ENCODE data around the gene NAPG. TPM values are rescaled to one million over a fixed set of nuclear protein-coding genes. Genes with fewer than 3 reads are reported as not detected.

NAPG gene
- polyA plus RNA-seq (2013) = 27.1 TPM

DNA sequence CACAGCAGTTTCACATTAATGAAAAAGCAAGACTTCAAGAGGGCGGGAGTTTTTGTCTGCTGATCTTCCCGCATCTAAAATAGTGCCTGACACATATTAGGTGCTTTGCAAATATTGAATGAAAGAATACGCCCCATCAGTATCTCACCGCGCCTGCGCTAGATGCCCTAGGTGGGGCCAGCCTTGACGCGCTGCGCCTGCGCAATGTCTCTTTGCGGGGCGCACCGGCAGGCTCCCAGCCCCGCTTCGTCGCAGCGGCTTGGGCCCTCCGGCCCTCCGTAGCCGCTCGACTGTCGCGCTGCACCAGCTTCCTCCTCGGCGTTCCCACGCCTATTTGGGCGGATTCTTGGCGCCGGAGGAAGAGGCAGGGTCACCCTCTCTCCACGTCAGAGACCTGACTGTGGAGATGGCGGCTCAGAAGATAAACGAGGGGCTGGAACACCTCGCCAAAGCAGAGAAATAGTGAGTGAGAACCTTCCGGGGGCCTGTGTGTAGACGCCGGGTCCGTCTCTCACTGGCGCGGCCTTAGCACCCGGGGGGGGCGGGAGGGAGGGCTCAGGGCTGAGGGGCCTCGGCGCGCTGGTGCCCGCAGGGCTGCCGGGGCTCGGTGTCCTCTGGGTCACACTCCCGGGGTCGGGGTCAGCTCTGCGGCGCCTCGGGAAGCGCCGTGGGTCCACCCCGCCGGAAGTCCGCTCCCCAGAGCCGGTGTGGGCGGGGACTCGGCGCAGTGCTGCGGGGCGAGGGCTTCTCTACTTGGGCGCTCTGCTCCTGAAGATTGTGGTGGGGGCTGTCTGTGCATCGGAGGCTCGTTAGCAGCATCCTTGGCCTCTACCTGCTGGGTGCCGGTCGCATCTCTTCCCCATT is at the start of gene NAPG:
Gene NAPG, plus strand, starts transcription at position 331 of the 864 bp plus-strand sequence. Its CDS starts 76 bp downstream, at position 407.
- no peaks in the 10 kb centered on the region for H3K27me3 ChIP-seq (replicated peaks in 2 of 5; ENCODE audit: control insufficient read depth in 4 of 5, insufficient read depth in 5 of 5, low read length in 4 of 5)
- ChIA-PET CTCF (interaction anchor here (1.6 to 1.8 kb wide), 2 partner anchors 9 to 10 kb away, joined by 4 read pairs; no protein-coding TSS in a partner anchor), POLR2A (interaction anchor here (0.6 to 0.7 kb wide), 4 partner anchors 12 to 595 kb away, joined by 3 read pairs; no protein-coding TSS in a partner anchor)
- peak within 1 kb of the TSS; percentile 68 to 98 (median 90) for H3K4me3 ChIP-seq (ENCODE audit: control insufficient read depth in 1 of 7, extremely low read depth in 1 of 7, insufficient read depth in 4 of 7, low read depth in 2 of 7, low read length in 6 of 7)
- peaks cover 2 to 38% (median 16%) of the 10 kb centered on the region in 4 experiments for H3K4me1 ChIP-seq (ENCODE audit: control extremely low read depth in 1 of 4, control insufficient read depth in 4 of 4, insufficient read depth in 4 of 4, low read length in 3 of 4)
- peak within 1 kb of the TSS; percentile 62 to 91 for H3K27ac ChIP-seq (ENCODE audit: insufficient read depth in 1 of 2, low read depth in 1 of 2, low read length in 2 of 2, poor library complexity in 1 of 2, severe bottlenecking in 2 of 2)
- peak; percentile 95 to 97 (median 97) for DNase-seq
- H3K9me3 ChIP-seq (ENCODE audit: control extremely low read depth in 1 of 5, control insufficient read depth in 4 of 5, insufficient read depth in 2 of 5, low read depth in 1 of 5, low read length in 4 of 5) = no peaks in the 10 kb centered on the region
- H3K36me3 ChIP-seq (ENCODE audit: control insufficient read depth in 4 of 4, insufficient read depth in 4 of 4, low read length in 3 of 4) = no peaks in the 10 kb centered on the region
- under 1% methylated on average over 46 of the region's 68 CpGs for WGBS (ENCODE audit: insufficient coverage)

DNA sequence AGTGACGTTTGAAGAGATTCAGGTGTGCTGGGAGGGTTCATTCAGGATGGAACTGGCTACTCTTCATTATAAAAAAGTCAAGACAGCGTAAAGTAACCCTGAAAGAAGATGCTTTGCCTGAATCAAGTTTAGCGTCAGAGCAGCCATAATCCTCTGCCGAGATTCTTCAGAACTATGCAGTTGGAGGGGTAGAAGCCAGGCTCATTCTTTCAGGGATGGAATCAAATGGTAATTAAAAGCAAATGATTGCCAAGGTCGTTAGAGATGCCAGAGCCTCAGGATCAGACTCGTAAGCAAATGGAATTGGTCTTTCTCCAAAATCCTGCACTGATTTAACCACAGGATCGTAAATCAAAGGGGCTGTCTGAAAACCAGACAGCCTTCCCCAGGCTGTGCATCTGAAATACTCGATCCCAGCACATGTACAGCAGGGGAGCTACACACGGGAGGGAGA is 49.5 kb upstream of the NAPG start:
- CTCF ChIA-PET = interaction anchor here (0.8 to 1.7 kb wide), 4 partner anchors 16 to 444 kb away, joined by 3 to 5 read pairs (median 4); no protein-coding TSS in a partner anchor
- Histone ChIP-seq H3K36me3 (ENCODE audit: control insufficient read depth in 4 of 4, insufficient read depth in 4 of 4, low read length in 3 of 4) (no peaks in the 10 kb centered on the region), H3K27me3 (replicated peaks in 2 of 5; ENCODE audit: control insufficient read depth in 4 of 5, insufficient read depth in 5 of 5, low read length in 4 of 5) (no peaks in the 10 kb centered on the region), H3K27ac (ENCODE audit: insufficient read depth in 1 of 2, low read depth in 1 of 2, low read length in 2 of 2, poor library complexity in 1 of 2, severe bottlenecking in 2 of 2) (no peak overlapping the region), H3K9me3 (ENCODE audit: control extremely low read depth in 1 of 5, control insufficient read depth in 4 of 5, insufficient read depth in 2 of 5, low read depth in 1 of 5, low read length in 4 of 5) (no peaks in the 10 kb centered on the region), H3K4me3 (ENCODE audit: control insufficient read depth in 1 of 7, extremely low read depth in 1 of 7, insufficient read depth in 4 of 7, low read depth in 2 of 7, low read length in 6 of 7) (no peak overlapping the region), H3K4me1 (ENCODE audit: control extremely low read depth in 1 of 4, control insufficient read depth in 4 of 4, insufficient read depth in 4 of 4, low read length in 3 of 4) (peaks cover 9 to 51% (median 28%) of the 10 kb centered on the region in 4 experiments)
- no peak for DNase-seq
- POLR2A ChIA-PET = interaction anchor here (0.6 to 0.8 kb wide), 2 partner anchors 10 to 113 kb away, joined by 3 read pairs; no protein-coding TSS in a partner anchor
- 53% methylated on average over 9 of the region's 9 CpGs for WGBS (ENCODE audit: insufficient coverage)

DNA sequence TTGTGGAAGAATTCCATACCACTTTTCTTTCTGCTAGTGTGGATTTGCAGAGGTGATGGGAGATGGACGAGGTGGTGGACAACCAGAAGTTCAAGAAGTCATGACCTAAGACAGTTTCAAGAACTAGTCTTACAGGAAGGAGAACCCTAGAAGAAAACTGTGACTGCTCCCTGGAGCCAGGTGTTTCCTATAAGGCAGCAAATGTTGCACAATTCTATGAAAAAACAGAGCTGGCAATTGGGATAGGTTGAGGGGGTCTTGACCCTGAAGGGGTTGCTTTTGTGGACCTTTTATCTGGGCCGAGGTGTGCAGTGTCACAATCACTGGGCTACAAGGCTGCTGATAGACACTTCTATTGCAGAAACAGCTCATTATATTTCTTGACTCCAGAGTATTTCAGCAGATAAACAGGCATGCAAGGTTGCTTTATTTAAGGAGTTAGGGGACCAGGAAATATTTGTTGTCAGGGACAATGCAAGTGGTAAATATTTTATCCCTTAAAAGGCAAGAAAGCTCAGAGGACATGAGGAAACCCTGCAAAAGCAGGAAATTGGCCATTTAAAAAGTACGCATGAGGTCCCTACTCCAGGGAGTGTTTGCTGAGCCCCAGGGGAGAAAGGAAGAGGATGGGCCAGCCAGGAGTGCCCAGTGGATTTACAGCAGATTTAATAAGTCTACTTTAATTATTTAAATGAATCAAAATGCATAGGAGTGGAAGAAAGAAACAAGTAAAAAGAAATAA is 48.5 kb upstream of the NAPG start:
- WGBS (ENCODE audit: insufficient coverage) = 43% methylated on average over 3 of the region's 3 CpGs
- H3K4me3 ChIP-seq (ENCODE audit: control insufficient read depth in 1 of 7, extremely low read depth in 1 of 7, insufficient read depth in 4 of 7, low read depth in 2 of 7, low read length in 6 of 7) = peak overlapping the region in 1 of 7 experiments; percentile 5
- CTCF ChIA-PET = interaction anchor here (0.6 to 1.7 kb wide), 2 partner anchors 253 to 445 kb away, joined by 3 to 5 read pairs; no protein-coding TSS in a partner anchor
- H3K27me3 ChIP-seq (replicated peaks in 2 of 5; ENCODE audit: control insufficient read depth in 4 of 5, insufficient read depth in 5 of 5, low read length in 4 of 5) = no peaks in the 10 kb centered on the region
- POLR2A ChIA-PET = no interaction called here
- peaks cover 9 to 59% (median 30%) of the 10 kb centered on the region in 4 experiments for H3K4me1 ChIP-seq (ENCODE audit: control extremely low read depth in 1 of 4, control insufficient read depth in 4 of 4, insufficient read depth in 4 of 4, low read length in 3 of 4)
- peak in 1 of 3 donors; percentile 24 for DNase-seq
- H3K36me3 ChIP-seq (ENCODE audit: control insufficient read depth in 4 of 4, insufficient read depth in 4 of 4, low read length in 3 of 4) = no peaks in the 10 kb centered on the region
- no peak overlapping the region for H3K27ac ChIP-seq (ENCODE audit: insufficient read depth in 1 of 2, low read depth in 1 of 2, low read length in 2 of 2, poor library complexity in 1 of 2, severe bottlenecking in 2 of 2)
- no peaks in the 10 kb centered on the region for H3K9me3 ChIP-seq (ENCODE audit: control extremely low read depth in 1 of 5, control insufficient read depth in 4 of 5, insufficient read depth in 2 of 5, low read depth in 1 of 5, low read length in 4 of 5)

- Histone ChIP-seq H3K4me1 (ENCODE audit: control extremely low read depth in 1 of 4, control insufficient read depth in 4 of 4, insufficient read depth in 4 of 4, low read length in 3 of 4) (peaks cover 9 to 64% (median 36%) of the 10 kb centered on the region in 4 experiments), H3K36me3 (ENCODE audit: control insufficient read depth in 4 of 4, insufficient read depth in 4 of 4, low read length in 3 of 4) (no peaks in the 10 kb centered on the region), H3K27ac (ENCODE audit: insufficient read depth in 1 of 2, low read depth in 1 of 2, low read length in 2 of 2, poor library complexity in 1 of 2, severe bottlenecking in 2 of 2) (no peak overlapping the region), H3K27me3 (replicated peaks in 2 of 5; ENCODE audit: control insufficient read depth in 4 of 5, insufficient read depth in 5 of 5, low read length in 4 of 5) (no peaks in the 10 kb centered on the region), H3K4me3 (ENCODE audit: control insufficient read depth in 1 of 7, extremely low read depth in 1 of 7, insufficient read depth in 4 of 7, low read depth in 2 of 7, low read length in 6 of 7) (no peak overlapping the region), H3K9me3 (ENCODE audit: control extremely low read depth in 1 of 5, control insufficient read depth in 4 of 5, insufficient read depth in 2 of 5, low read depth in 1 of 5, low read length in 4 of 5) (no peaks in the 10 kb centered on the region)
- DNase-seq = no peak
- WGBS (ENCODE audit: insufficient coverage) = 67% methylated on average over 1 of the region's 2 CpGs
- ChIA-PET CTCF (interaction anchor here (0.6 kb wide), 1 partner anchor 253 kb away, joined by 3 read pairs; no protein-coding TSS in a partner anchor), POLR2A (no interaction called here)
These were observed 48.0 kb upstream of the NAPG start for GRCh38 chr18:10477863-10478260.

GRCh38 chr18:10481831-10482230 is 44.0 kb upstream of the NAPG start:
- 96% methylated on average over 8 of the region's 9 CpGs for WGBS (ENCODE audit: insufficient coverage)
- Histone ChIP-seq H3K4me3 (ENCODE audit: control insufficient read depth in 1 of 7, extremely low read depth in 1 of 7, insufficient read depth in 4 of 7, low read depth in 2 of 7, low read length in 6 of 7) (no peak overlapping the region), H3K4me1 (ENCODE audit: control extremely low read depth in 1 of 4, control insufficient read depth in 4 of 4, insufficient read depth in 4 of 4, low read length in 3 of 4) (peaks cover 9 to 68% (median 37%) of the 10 kb centered on the region in 4 experiments), H3K36me3 (ENCODE audit: control insufficient read depth in 4 of 4, insufficient read depth in 4 of 4, low read length in 3 of 4) (no peaks in the 10 kb centered on the region), H3K9me3 (ENCODE audit: control extremely low read depth in 1 of 5, control insufficient read depth in 4 of 5, insufficient read depth in 2 of 5, low read depth in 1 of 5, low read length in 4 of 5) (no peaks in the 10 kb centered on the region), H3K27ac (ENCODE audit: insufficient read depth in 1 of 2, low read depth in 1 of 2, low read length in 2 of 2, poor library complexity in 1 of 2, severe bottlenecking in 2 of 2) (no peak overlapping the region), H3K27me3 (replicated peaks in 2 of 5; ENCODE audit: control insufficient read depth in 4 of 5, insufficient read depth in 5 of 5, low read length in 4 of 5) (no peaks in the 10 kb centered on the region)
- no peak for DNase-seq
- ChIA-PET CTCF (interaction anchor here (2.0 kb wide), 1 partner anchor 9 kb away, joined by 5 read pairs; no protein-coding TSS in a partner anchor), POLR2A (no interaction called here)

DNA sequence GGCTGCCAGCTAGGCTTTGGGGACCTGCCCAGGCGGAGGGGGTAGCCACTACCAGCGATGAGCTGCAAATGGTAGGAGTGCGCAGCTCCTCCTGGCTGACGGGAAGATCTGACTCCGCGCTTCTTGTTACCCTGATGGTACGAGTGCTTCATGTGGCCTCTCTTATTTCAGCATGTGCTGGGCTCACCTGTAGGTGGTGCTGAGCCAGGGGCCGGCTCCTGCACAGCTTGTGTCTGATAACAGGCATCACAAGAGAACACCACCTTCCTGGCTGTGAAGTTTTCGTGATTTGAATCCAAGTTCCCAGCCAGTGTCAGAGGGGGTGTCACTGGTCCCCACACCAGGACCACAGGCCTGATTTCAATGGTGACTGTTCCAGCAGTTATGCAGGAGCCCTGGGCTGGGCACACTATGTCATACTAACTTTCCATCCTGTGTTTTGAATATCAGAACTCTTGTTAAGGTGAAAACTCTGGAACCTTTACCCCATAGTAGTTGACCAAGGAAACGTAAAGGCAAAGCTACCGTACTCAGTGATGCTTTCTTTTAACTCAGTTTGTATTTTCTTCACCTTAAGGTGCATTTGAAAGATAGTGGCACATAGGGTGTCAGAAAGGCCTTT is 43.4 kb upstream of the NAPG start:
- peak overlapping the region in 1 of 7 experiments; percentile 4 for H3K4me3 ChIP-seq (ENCODE audit: control insufficient read depth in 1 of 7, extremely low read depth in 1 of 7, insufficient read depth in 4 of 7, low read depth in 2 of 7, low read length in 6 of 7)
- DNase-seq = no peak
- peaks cover 5 to 62% (median 31%) of the 10 kb centered on the region in 4 experiments for H3K4me1 ChIP-seq (ENCODE audit: control extremely low read depth in 1 of 4, control insufficient read depth in 4 of 4, insufficient read depth in 4 of 4, low read length in 3 of 4)
- CTCF ChIA-PET = interaction anchor here (2.0 kb wide), 1 partner anchor 8 kb away, joined by 5 read pairs; no protein-coding TSS in a partner anchor
- POLR2A ChIA-PET = no interaction called here
- 97% methylated on average over 9 of the region's 11 CpGs for whole genome bisulfite sequencing (ENCODE audit: insufficient coverage)
- H3K9me3 ChIP-seq (ENCODE audit: control extremely low read depth in 1 of 5, control insufficient read depth in 4 of 5, insufficient read depth in 2 of 5, low read depth in 1 of 5, low read length in 4 of 5) = no peaks in the 10 kb centered on the region
- no peaks in the 10 kb centered on the region for H3K36me3 ChIP-seq (ENCODE audit: control insufficient read depth in 4 of 4, insufficient read depth in 4 of 4, low read length in 3 of 4)
- no peaks in the 10 kb centered on the region for H3K27me3 ChIP-seq (replicated peaks in 2 of 5; ENCODE audit: control insufficient read depth in 4 of 5, insufficient read depth in 5 of 5, low read length in 4 of 5)
- H3K27ac ChIP-seq (ENCODE audit: insufficient read depth in 1 of 2, low read depth in 1 of 2, low read length in 2 of 2, poor library complexity in 1 of 2, severe bottlenecking in 2 of 2) = no peak overlapping the region
